Neural progenitor cell (in vitro differentiated cells): ENCODE data around the gene BMPR1B.

Experiments
- EZH2 ChIP-seq: fragments of 200-600 bp; sonication (generic); IDR thresholded peaks from 2 replicates; pipeline ENCODE4 v1.6.1; 2017; ENCODE audit warnings: antibody characterized with exemption, mild to moderate bottlenecking, moderate library complexity
- TF ChIP-seq, protein P1 (sequence below): fragments of 200-600 bp; sonication (generic); IDR thresholded peaks from 2 replicates; pipeline ENCODE4 v1.5.1; 2017; ENCODE audit warnings: antibody characterized with exemption, mild to moderate bottlenecking

- TF ChIP-seq, protein P1, sequence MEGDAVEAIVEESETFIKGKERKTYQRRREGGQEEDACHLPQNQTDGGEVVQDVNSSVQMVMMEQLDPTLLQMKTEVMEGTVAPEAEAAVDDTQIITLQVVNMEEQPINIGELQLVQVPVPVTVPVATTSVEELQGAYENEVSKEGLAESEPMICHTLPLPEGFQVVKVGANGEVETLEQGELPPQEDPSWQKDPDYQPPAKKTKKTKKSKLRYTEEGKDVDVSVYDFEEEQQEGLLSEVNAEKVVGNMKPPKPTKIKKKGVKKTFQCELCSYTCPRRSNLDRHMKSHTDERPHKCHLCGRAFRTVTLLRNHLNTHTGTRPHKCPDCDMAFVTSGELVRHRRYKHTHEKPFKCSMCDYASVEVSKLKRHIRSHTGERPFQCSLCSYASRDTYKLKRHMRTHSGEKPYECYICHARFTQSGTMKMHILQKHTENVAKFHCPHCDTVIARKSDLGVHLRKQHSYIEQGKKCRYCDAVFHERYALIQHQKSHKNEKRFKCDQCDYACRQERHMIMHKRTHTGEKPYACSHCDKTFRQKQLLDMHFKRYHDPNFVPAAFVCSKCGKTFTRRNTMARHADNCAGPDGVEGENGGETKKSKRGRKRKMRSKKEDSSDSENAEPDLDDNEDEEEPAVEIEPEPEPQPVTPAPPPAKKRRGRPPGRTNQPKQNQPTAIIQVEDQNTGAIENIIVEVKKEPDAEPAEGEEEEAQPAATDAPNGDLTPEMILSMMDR = no peak
- TF ChIP-seq EZH2 = no peak
Observed at GRCh38 chr4:95018785-95019184, 261.0 kb downstream of the BMPR1B start.
